HG02970 (cell line): ENCODE measurements around the gene ZNF555.

Source experiments
- ATAC-seq: cut with Tn5 transposase; IDR thresholded peaks from one replicate; pipeline ENCODE4 v1.9.1; 2021; ENCODE audit warnings: mild to moderate bottlenecking, moderate library complexity, moderate number of reproducible peaks; ENCODE audit not compliant: unreplicated experiment, low FRiP score

ZNF555 gene

GRCh38 chr19:2822846-2823245 lies 18.4 kb upstream of the ZNF555 start:
- no peak for ATAC-seq

GRCh38 chr19:2823646-2824045 lies 17.6 kb upstream of the ZNF555 start:
- ATAC-seq, result no peak

- no peak for ATAC-seq
These were observed 17.1 kb upstream of the ZNF555 start for GRCh38 chr19:2824129-2824528.

GRCh38 chr19:2827022-2827421 lies 14.3 kb upstream of the ZNF555 start:
- ATAC-seq, result no peak

GRCh38 chr19:2827840-2828489 lies 13.3 kb upstream of the ZNF555 start:
- ATAC-seq, result no peak

GRCh38 chr19:2834294-2834871 lies 6.9 kb upstream of the ZNF555 start:
- no peak for ATAC-seq

GRCh38 chr19:2837430-2837829 lies 3.8 kb upstream of the ZNF555 start:
- no peak for ATAC-seq

GRCh38 chr19:2841855-2842574 lies 740 bp downstream of the ZNF555 start:
- no peak for ATAC-seq

- ATAC-seq, result no peak
These were observed 3.8 kb downstream of the ZNF555 start for GRCh38 chr19:2845107-2845506.

- ATAC-seq, result no peak
These were observed 5.1 kb downstream of the ZNF555 start for GRCh38 chr19:2846180-2846894.

GRCh38 chr19:2847507-2847906 lies 6.2 kb downstream of the ZNF555 start:
- ATAC-seq, result no peak

- ATAC-seq, result no peak
These were observed 7.3 kb downstream of the ZNF555 start for GRCh38 chr19:2848616-2849015.

GRCh38 chr19:2850256-2850925 lies 9.1 kb downstream of the ZNF555 start:
- ATAC-seq, result no peak

- no peak for ATAC-seq
These were observed 11.3 kb downstream of the ZNF555 start for GRCh38 chr19:2852598-2852997.

- ATAC-seq, result no peak
These were observed 11.8 kb downstream of the ZNF555 start for GRCh38 chr19:2853015-2853606.

GRCh38 chr19:2854849-2855248 lies 13.6 kb downstream of the ZNF555 start:
- no peak for ATAC-seq

GRCh38 chr19:2856457-2857050 lies 15.3 kb downstream of the ZNF555 start:
- no peak for ATAC-seq

- ATAC-seq, result no peak
These were observed 17.6 kb downstream of the ZNF555 start for GRCh38 chr19:2858864-2859263.

GRCh38 chr19:2863816-2864215 lies 22.5 kb downstream of the ZNF555 start:
- no peak for ATAC-seq
